ENCODE results near the gene PALLD.

DNA sequence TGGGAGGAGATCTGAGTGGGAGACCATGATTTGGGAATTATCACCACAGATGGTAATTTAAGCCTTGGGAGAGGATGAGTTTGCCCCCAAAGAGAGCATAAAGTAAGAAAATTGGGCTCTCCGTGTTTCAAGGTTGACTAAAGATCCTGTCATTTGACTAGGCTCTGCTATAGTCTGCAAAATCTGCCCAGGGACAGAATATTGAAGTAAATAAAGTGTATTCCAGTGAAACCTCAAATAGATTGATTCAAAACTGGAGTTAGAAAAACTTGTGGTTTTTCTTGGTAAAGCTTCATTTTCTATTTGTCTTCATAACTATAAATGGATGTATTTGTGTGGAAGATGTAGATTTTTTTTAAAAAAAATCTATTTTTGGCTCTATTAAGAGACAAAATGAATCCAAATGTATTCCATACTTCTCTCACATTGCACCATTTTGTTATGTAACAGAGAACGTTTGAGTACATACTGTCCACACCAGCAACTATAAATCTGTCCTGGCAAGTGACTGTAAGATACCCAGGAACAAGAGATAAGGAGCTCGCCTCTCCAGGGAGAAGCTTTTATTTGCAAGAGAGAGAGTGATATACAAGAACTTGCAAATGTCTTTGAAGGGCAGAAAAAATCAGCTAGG is 343.0 kb downstream of the PALLD start:
- no peak for TF ChIP-seq POLR2A (IDR thresholded peaks at IDR 0.05)
- TF ChIP-seq, protein P1, sequence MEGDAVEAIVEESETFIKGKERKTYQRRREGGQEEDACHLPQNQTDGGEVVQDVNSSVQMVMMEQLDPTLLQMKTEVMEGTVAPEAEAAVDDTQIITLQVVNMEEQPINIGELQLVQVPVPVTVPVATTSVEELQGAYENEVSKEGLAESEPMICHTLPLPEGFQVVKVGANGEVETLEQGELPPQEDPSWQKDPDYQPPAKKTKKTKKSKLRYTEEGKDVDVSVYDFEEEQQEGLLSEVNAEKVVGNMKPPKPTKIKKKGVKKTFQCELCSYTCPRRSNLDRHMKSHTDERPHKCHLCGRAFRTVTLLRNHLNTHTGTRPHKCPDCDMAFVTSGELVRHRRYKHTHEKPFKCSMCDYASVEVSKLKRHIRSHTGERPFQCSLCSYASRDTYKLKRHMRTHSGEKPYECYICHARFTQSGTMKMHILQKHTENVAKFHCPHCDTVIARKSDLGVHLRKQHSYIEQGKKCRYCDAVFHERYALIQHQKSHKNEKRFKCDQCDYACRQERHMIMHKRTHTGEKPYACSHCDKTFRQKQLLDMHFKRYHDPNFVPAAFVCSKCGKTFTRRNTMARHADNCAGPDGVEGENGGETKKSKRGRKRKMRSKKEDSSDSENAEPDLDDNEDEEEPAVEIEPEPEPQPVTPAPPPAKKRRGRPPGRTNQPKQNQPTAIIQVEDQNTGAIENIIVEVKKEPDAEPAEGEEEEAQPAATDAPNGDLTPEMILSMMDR (IDR thresholded peaks at IDR 0.05): no peak
